Measurements from ENCODE around the gene ARV1. TPM values are rescaled to one million over a fixed set of nuclear protein-coding genes. Genes with fewer than 3 reads are reported as not detected.

ARV1 gene
- total RNA-seq, 2 donors from 2014 or later, result 12.3 to 20.4 TPM

- no peak for TF ChIP-seq CTCF (IDR thresholded peaks at IDR 0.05)
- H3K9me3 ChIP-seq, result no peaks in the 10 kb centered on the region
- no peaks in the 10 kb centered on the region for H3K27me3 ChIP-seq (replicated peaks; ENCODE audit: insufficient read depth)
- no peaks in the 10 kb centered on the region for H3K36me3 ChIP-seq
- H3K4me3 ChIP-seq, result no peak overlapping the region
- H3K27ac ChIP-seq, result no peak overlapping the region
- ATAC-seq (ENCODE audit: insufficient number of reproducible peaks, low FRiP score, low read depth) (no peak), DNase-seq (ENCODE audit: low spot score) (no peak)
- peaks cover 8 to 21% of the 10 kb centered on the region in 2 donors for H3K4me1 ChIP-seq (ENCODE audit: control insufficient read depth in 1 of 2, low read depth in 2 of 2)
Observed at GRCh38 chr1:230975636-230976035, 3.3 kb upstream of the ARV1 start.

GRCh38 chr1:230976360-230976759 lies 2.5 kb upstream of the ARV1 start:
- Histone ChIP-seq H3K9me3 (no peaks in the 10 kb centered on the region), H3K4me3 (no peak overlapping the region), H3K36me3 (no peaks in the 10 kb centered on the region), H3K4me1 (ENCODE audit: control insufficient read depth in 1 of 2, low read depth in 2 of 2) (peaks cover 8 to 21% of the 10 kb centered on the region in 2 donors), H3K27me3 (replicated peaks; ENCODE audit: insufficient read depth) (no peaks in the 10 kb centered on the region), H3K27ac (no peak overlapping the region)
- no peak for ATAC-seq (ENCODE audit: insufficient number of reproducible peaks, low FRiP score, low read depth)
- no peak for DNase-seq (ENCODE audit: low spot score)
- TF ChIP-seq CTCF (IDR thresholded peaks at IDR 0.05), result no peak

GRCh38 chr1:230976825-230977747 lies 1.8 kb upstream of the ARV1 start:
- DNase-seq (ENCODE audit: low spot score), result no peak
- H3K9me3 ChIP-seq, result no peaks in the 10 kb centered on the region
- ATAC-seq (ENCODE audit: insufficient number of reproducible peaks, low FRiP score, low read depth), result no peak
- H3K4me3 ChIP-seq, result peak overlapping the region; percentile 87
- TF ChIP-seq CTCF (IDR thresholded peaks at IDR 0.05), result no peak
- no peak overlapping the region for H3K27ac ChIP-seq
- H3K4me1 ChIP-seq (ENCODE audit: control insufficient read depth in 1 of 2, low read depth in 2 of 2), result peaks cover 8 to 21% of the 10 kb centered on the region in 2 donors
- H3K36me3 ChIP-seq, result no peaks in the 10 kb centered on the region
- H3K27me3 ChIP-seq (replicated peaks; ENCODE audit: insufficient read depth), result no peaks in the 10 kb centered on the region

GRCh38 chr1:230977761-230978490 lies 968 bp upstream of the ARV1 start:
- Histone ChIP-seq H3K36me3 (no peaks in the 10 kb centered on the region), H3K4me3 (peak overlapping the region; percentile 87), H3K27me3 (replicated peaks; ENCODE audit: insufficient read depth) (no peaks in the 10 kb centered on the region), H3K27ac (no peak overlapping the region), H3K4me1 (ENCODE audit: control insufficient read depth in 1 of 2, low read depth in 2 of 2) (peaks cover 8 to 21% of the 10 kb centered on the region in 2 donors), H3K9me3 (no peaks in the 10 kb centered on the region)
- TF ChIP-seq CTCF (IDR thresholded peaks at IDR 0.05), result no peak
- DNase-seq (ENCODE audit: low spot score) (no peak), ATAC-seq (ENCODE audit: insufficient number of reproducible peaks, low FRiP score, low read depth) (no peak)

GRCh38 chr1:230979389-230979716 lies 459 bp downstream of the ARV1 start:
- Histone ChIP-seq H3K27me3 (replicated peaks; ENCODE audit: insufficient read depth) (no peaks in the 10 kb centered on the region), H3K36me3 (no peaks in the 10 kb centered on the region), H3K4me3 (peak overlapping the region; percentile 87), H3K4me1 (ENCODE audit: control insufficient read depth in 1 of 2, low read depth in 2 of 2) (peaks cover 8 to 21% of the 10 kb centered on the region in 2 donors), H3K9me3 (no peaks in the 10 kb centered on the region), H3K27ac (peak overlapping the region; percentile 20 to 34)
- DNase-seq (ENCODE audit: low spot score), result no peak
- no peak for TF ChIP-seq CTCF (IDR thresholded peaks at IDR 0.05)
- no peak for ATAC-seq (ENCODE audit: insufficient number of reproducible peaks, low FRiP score, low read depth)

Measured in thoracic aorta (tissue), 2 donors.